GM21447 (cell line): Measurements from ENCODE around the gene SUMF2.
"Not testable (repeated sequence)": the region's sequence is repeated elsewhere in the genome, so short reads cannot be mapped to it uniquely, and the experiment has no call there.

Experiments used
- ATAC-seq: cut with Tn5 transposase; IDR thresholded peaks from one replicate; pipeline ENCODE4 v1.9.1; 2021; ENCODE audit not compliant: unreplicated experiment

SUMF2 gene

DNA sequence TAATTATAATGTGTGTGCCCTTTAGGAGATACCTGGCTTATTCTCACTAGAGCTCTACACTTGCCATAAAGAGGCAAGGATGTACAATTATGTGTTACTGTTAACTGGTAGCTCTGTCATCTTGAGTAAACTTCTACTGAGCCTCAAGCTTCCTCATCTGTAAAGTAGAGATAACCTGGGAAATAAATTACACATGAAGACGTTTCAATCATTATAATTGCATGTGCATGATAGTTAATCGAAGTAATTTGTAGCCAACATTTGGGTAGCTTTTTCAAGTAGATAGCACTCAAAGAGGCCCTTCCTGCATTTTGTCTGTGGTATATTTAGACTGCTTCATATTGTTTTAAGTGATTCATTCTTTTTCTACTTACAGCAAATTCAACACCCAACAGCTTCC, 10.1 kb upstream of the SUMF2 start:
- ATAC-seq = no peak

DNA sequence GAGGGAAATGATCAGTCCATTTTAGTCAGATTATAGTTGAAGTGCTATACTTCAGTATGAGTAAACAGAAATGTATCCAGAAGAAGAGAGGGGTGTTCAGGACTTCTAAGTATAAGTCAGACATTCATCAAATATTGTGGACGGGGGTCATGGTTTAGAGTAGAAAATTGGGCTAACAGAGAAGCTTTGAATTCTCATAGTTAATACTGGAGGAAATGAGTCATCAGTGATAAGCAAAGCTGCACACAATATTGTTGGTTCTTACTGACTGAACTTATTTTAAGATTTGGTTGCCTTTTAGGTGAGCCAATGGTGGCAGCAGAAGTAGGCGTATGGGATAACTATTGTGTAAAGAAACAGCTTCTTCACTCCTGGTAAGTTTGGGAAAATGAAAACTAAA, 1.7 kb upstream of the SUMF2 start:
- no peak for ATAC-seq

DNA sequence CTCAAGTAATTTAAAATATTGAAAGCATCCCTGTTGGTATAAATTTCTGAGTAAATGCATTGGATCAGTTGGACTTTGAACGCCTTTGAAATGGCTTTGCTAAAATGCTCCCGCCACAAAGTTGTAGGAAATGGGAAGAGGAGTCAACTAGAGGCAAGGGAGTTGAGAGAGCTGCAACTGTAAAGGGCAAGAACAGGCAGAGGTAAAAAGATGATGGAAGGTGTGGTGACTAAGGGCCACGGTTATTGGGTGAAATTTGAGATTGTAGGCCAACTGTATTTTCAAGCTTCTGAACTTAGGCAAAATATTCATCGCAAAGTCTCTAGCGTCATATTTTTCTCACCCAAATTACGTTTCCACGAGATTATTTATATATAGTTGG, 595 bp upstream of the SUMF2 start:
- ATAC-seq = no peak

DNA sequence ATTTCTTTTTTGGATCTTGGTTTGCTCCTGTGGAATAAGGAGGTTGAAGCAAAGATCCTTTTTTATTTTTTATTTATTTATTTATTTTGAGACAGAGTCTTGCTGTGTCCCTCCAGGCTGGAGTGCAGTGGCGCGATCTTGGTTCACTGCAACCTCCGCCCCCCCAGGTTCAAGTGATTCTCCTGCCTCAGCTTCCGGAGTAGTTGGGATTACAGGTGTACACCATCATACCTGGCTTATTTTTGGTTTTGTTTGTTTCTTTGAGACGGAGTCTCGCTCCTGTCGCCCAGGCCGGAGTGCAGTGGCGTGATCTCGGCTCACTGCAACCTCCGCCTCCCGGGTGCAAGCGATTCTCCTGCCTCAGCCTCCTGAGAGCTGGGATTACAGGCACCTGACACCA, 2.3 kb downstream of the SUMF2 start:
- not testable (repeated sequence) for ATAC-seq

- ATAC-seq = peak; percentile 93
Measured at GRCh38 chr7:56074371-56074791, 10.3 kb downstream of the SUMF2 start.

- ATAC-seq = no peak
Measured at GRCh38 chr7:56077681-56078080, 13.6 kb downstream of the SUMF2 start.

DNA sequence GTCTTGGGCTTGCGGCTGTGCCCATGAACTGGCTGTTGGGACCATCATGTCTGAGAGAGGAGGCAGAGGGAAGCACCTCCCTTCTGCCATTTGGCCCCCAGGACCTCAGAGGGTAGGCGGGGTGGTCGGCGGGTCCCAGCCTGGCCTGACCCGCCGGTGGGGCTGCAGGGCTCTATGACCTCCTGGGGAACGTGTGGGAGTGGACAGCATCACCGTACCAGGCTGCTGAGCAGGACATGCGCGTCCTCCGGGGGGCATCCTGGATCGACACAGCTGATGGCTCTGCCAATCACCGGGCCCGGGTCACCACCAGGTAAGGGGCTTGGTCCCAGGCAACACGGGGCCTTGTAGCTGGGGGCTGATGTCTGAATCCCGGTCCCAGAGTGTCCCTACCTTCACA, 14.1 kb downstream of the SUMF2 start:
- ATAC-seq = no peak

DNA sequence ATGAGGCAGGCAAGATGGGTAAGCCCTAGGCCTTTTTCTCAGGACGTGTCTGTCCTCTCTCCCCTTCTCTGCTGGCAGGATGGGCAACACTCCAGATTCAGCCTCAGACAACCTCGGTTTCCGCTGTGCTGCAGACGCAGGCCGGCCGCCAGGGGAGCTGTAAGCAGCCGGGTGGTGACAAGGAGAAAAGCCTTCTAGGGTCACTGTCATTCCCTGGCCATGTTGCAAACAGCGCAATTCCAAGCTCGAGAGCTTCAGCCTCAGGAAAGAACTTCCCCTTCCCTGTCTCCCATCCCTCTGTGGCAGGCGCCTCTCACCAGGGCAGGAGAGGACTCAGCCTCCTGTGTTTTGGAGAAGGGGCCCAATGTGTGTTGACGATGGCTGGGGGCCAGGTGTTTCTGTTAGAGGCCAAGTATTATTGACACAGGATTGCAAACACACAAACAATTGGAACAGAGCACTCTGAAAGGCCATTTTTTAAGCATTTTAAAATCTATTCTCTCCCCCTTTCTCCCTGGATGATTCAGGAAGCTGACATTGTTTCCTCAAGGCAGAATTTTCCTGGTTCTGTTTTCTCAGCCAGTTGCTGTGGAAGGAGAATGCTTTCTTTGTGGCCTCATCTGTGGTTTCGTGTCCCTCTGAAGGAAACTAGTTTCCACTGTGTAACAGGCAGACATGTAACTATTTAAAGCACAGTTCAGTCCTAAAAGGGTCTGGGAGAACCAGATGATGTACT, 15.5 kb downstream of the SUMF2 start:
- ATAC-seq = no peak

DNA sequence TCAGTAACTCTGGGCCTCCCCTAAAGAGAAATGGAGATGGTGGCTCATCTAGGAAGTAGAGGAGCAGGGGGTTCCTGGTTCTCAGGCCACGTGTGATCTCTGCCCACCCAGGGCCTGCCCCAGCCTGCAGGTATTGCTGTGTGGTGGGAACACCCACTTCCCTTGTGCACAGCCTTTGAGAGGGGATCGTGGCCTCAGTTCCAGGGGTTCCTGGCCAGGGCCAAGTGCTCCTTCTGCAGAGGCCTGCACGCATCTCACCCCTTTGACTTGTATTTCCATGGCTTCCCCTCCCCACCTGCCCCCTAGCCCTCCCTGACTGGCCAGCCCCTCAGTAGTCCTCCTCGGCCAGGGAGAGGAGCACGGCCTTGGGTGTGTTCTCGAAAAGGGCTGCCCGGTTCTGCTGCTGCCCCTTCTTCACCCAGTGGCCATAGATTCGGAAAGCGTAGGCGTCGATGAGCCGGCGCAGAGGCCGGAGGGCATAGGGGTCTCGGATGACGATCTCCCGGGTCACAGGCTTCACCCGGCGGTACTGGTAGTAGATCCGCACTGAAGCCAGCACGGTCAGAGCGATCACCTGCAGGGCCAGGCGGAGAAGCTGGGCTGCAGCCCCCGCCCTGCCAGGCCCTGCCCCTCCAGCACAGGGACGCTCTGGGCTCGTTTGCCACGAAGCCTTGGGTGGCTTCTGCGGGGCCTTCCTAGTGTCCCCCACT, 16.8 kb downstream of the SUMF2 start:
- not testable (repeated sequence) for ATAC-seq

GRCh38 chr7:56081626-56082340, 17.7 kb downstream of the SUMF2 start:
- no peak for ATAC-seq

GRCh38 chr7:56083150-56083785, 19.2 kb downstream of the SUMF2 start:
- ATAC-seq = no peak

- ATAC-seq = no peak
Measured at GRCh38 chr7:56086761-56087160, 22.7 kb downstream of the SUMF2 start.

- ATAC-seq = no peak
Measured at GRCh38 chr7:56087445-56087844, 23.4 kb downstream of the SUMF2 start.

GRCh38 chr7:56091591-56091990, 27.5 kb downstream of the SUMF2 start:
- no peak for ATAC-seq

DNA sequence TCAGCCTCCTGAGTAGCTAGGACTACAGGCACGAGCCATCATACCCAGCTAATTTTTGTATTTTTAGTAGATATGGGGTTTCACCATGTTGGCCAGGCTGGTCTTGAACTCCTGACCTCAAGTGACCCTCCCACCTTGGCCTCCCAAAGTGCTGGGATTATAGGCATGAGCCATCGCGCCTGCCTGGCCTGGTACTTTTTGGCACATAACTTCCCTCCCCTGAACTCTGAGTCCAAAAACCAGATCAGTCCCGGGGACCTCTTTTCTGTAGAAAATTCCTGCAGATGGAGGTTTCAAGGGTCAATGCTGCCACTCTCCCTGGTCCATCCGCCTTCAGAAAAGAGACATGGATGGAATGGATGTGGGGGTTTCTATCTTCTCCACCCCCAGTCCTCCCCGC, 28.3 kb downstream of the SUMF2 start:
- not testable (repeated sequence) for ATAC-seq

- ATAC-seq = no peak
Measured at GRCh38 chr7:56092789-56093531, 28.9 kb downstream of the SUMF2 start, which contains the start of gene PHKG1. PHKG1 (minus strand) TSS chr7:56092952; CDS start chr7:56088941, 4,011 bp downstream.

- no peak for ATAC-seq
Measured at GRCh38 chr7:56097700-56098099, 33.6 kb downstream of the SUMF2 start.

- ATAC-seq = not testable (repeated sequence)
Measured at GRCh38 chr7:56098187-56099008, 34.3 kb downstream of the SUMF2 start.

- ATAC-seq = no peak
Measured at GRCh38 chr7:56099653-56100052, 35.6 kb downstream of the SUMF2 start.

DNA sequence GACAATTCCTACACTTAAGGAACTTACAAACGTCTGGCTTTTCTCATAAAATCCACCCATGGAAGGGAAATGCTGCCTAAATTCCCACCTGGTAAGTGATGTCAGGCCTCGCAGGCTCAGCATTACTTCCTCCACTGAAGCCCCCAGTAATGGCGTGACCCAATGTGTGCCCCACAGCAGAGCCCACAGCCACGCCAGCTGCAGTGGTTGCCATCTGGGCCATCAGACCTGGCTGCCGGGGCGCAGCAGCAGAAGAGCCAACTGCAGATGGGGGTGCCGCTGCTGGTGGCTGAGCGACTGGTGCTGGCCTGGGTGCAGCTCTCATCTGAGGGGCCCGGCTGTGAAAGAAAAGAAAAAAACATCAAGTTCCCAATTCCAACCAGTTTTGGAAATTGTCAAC, 40.1 kb downstream of the SUMF2 start:
- ATAC-seq = not testable (repeated sequence)
